HCT116 (cell line): ENCODE measurements around the gene ITIH4. TPM values are rescaled to one million over a fixed set of nuclear protein-coding genes. Genes with fewer than 3 reads are reported as not detected.

Source experiments
- ATAC-seq: fragments of 200-7000 bp; cut with Tn5 transposase; 2 replicates; pipeline ENCODE4 v1.9.1; 2020; ENCODE audit warnings: mild to moderate bottlenecking, moderate library complexity
- BruUV-seq: library from RNA; stranded (reverse); fragments of 400-500 nt; replicated peaks from 2 replicates; lab custom pipeline; 2021; lab: Mats Ljungman, UMichigan
- CTCF ChIA-PET: fragments of 300-600 bp; sonication (Branson Sonifier 250); formaldehyde crosslinking; loops from one replicate; lab custom pipeline; 2021; ENCODE audit warnings: antibody characterized with exemption; lab: Charles Lee
- POLR2A ChIA-PET: fragments of 300-600, 350-600 bp; sonication (Branson Sonifier 250); formaldehyde crosslinking; loops from one replicate; lab custom pipeline; 2021; ENCODE audit warnings: antibody characterized with exemption; lab: Charles Lee
- RAD21 ChIA-PET, 2 experiments: fragments of 300-600 bp; sonication (Branson Sonifier 250); formaldehyde crosslinking; loops; one replicate each; lab custom pipeline; 2023; ENCODE audit warnings: low total read pairs in 2 of 2; ENCODE audit not compliant: uncharacterized antibody in 2 of 2, unreplicated experiment in 2 of 2, low non-redundant PET in 1 of 2; lab: Charles Lee
- DNase-seq: peaks from one replicate; pipeline ENCODE4 v3.0.0-alpha.2; 2010; ENCODE audit warnings: low read depth, low spot score
- H2AFZ ChIP-seq: fragments of 200-600 bp; shearing (Covaris generic), sonication (generic); 2 replicates; pipeline ENCODE4 v1.6.1; 2017; ENCODE audit warnings: low read depth, mixed run types, mixed read lengths, antibody characterized with exemption, low read length; ENCODE audit not compliant: poor library complexity, severe bottlenecking
- H3K27ac ChIP-seq: 2 replicates; pipeline ENCODE4 v1.5.1; 2012; ENCODE audit warnings: low read depth, low read length
- H3K27me3 ChIP-seq: fragments of 200-600 bp; sonication (generic); 2 replicates; pipeline ENCODE4 v1.6.1; 2016; ENCODE audit warnings: mixed run types, low read length, mixed read lengths; ENCODE audit not compliant: insufficient read depth
- H3K36me3 ChIP-seq, 2 experiments: fragments of 200-500 bp in 1 of 2; fragments of 200-600 bp in 1 of 2; sonication (Bioruptor generic) in 1 of 2; sonication (generic) in 1 of 2; 2 replicates each; pipeline versions ENCODE4 v1.5.1 to v1.6.1; 2014 to 2016; ENCODE audit warnings: low read length in 2 of 2, inconsistent platforms in 1 of 2, mixed read lengths in 1 of 2, mixed run types in 1 of 2; ENCODE audit not compliant: insufficient read depth in 2 of 2, control insufficient read depth in 1 of 2
- H3K4me1 ChIP-seq, 2 experiments: fragments of 200-600 bp in 1 of 2; sonication (generic) in 1 of 2; 2 replicates each; pipeline versions ENCODE4 v1.5.1 to v1.6.1; 2012 to 2017; ENCODE audit warnings: low read length in 2 of 2, inconsistent platforms in 1 of 2, mild to moderate bottlenecking in 1 of 2, mixed read lengths in 1 of 2, mixed run types in 1 of 2, moderate library complexity in 1 of 2; ENCODE audit not compliant: insufficient read depth in 2 of 2, control insufficient read depth in 1 of 2
- H3K4me2 ChIP-seq: fragments of 200-600 bp; sonication (generic); 2 replicates; pipeline ENCODE4 v1.6.1; 2017; ENCODE audit warnings: mixed run types, low read length, mixed read lengths
- H3K4me3 ChIP-seq, 2 experiments: fragments of 200-600 bp in 1 of 2; sonication (generic) in 1 of 2; replicated peaks in 1 of 2; 2 replicates each; pipeline ENCODE4 v1.5.1; 2011 to 2016; ENCODE audit warnings: low read length in 2 of 2, control low read depth in 1 of 2, low read depth in 1 of 2, mild to moderate bottlenecking in 1 of 2, mixed read lengths in 1 of 2, mixed run types in 1 of 2
- H3K79me2 ChIP-seq: fragments of 200-600 bp; sonication (generic); 2 replicates; pipeline ENCODE4 v1.6.1; 2017; ENCODE audit warnings: mild to moderate bottlenecking, mixed run types, low read length, moderate library complexity, mixed read lengths; ENCODE audit not compliant: insufficient read depth
- H3K9ac ChIP-seq: fragments of 200-600 bp; sonication (generic); 2 replicates; pipeline ENCODE4 v1.6.1; 2016; ENCODE audit warnings: low read length, mixed read lengths
- H3K9me2 ChIP-seq: fragments of 200-600 bp; sonication (generic), shearing (Covaris generic); 2 replicates; pipeline ENCODE4 v1.6.1; 2017; ENCODE audit warnings: mixed run types, mild to moderate bottlenecking, moderate library complexity; ENCODE audit not compliant: insufficient read depth
- H3K9me3 ChIP-seq, 2 experiments: fragments of 200-500 bp in 1 of 2; fragments of 200-600 bp in 1 of 2; sonication (Bioruptor generic) in 1 of 2; sonication (generic) in 1 of 2; 2 replicates each; pipeline ENCODE4 v1.6.1; 2014 to 2017; ENCODE audit warnings: low read length in 2 of 2, mixed read lengths in 2 of 2, inconsistent platforms in 1 of 2, low read depth in 1 of 2, mild to moderate bottlenecking in 1 of 2, mixed run types in 1 of 2, moderate library complexity in 1 of 2; ENCODE audit not compliant: control insufficient read depth in 1 of 2, insufficient read depth in 1 of 2
- H4K20me1 ChIP-seq: fragments of 200-600 bp; sonication (generic), shearing (Covaris generic); 2 replicates; pipeline ENCODE4 v1.6.1; 2017; ENCODE audit warnings: mixed run types, mild to moderate bottlenecking, moderate library complexity; ENCODE audit not compliant: insufficient read depth
- CEBPB ChIP-seq: IDR thresholded peaks from 2 replicates; pipeline ENCODE4 v1.6.1; 2012; ENCODE audit warnings: low read depth
- CTCF ChIP-seq, 3 experiments: fragments of 200-600 bp in 1 of 3; sonication (generic) in 1 of 3; IDR thresholded peaks in 2 of 3; conservative IDR thresholded peaks in 1 of 3; 2 replicates each; pipeline ENCODE4 v1.5.1; 2012 to 2017; ENCODE audit warnings: low read depth in 2 of 3, low read length in 2 of 3, antibody characterized with exemption in 1 of 3, borderline replicate concordance in 1 of 3, control low read depth in 1 of 3, mild to moderate bottlenecking in 1 of 3, mixed read lengths in 1 of 3, mixed run types in 1 of 3, moderate library complexity in 1 of 3; ENCODE audit not compliant: insufficient read depth in 1 of 3
- ELF1 ChIP-seq: IDR thresholded peaks from 2 replicates; pipeline ENCODE4 v1.6.1; 2012; ENCODE audit warnings: low read depth, borderline replicate concordance
- EZH2 ChIP-seq: fragments of 200-600 bp; sonication (generic); IDR thresholded peaks from 2 replicates; pipeline ENCODE4 v1.6.1; 2017; ENCODE audit warnings: antibody characterized with exemption, mixed run types
- FOSL1 ChIP-seq: IDR thresholded peaks from 2 replicates; pipeline ENCODE4 v1.6.1; 2012; ENCODE audit warnings: low read depth
- POLR2AphosphoS5 ChIP-seq: IDR thresholded peaks from 2 replicates; pipeline ENCODE4 v1.6.1; 2011; ENCODE audit warnings: mild to moderate bottlenecking, low read depth, low read length, moderate library complexity
- REST ChIP-seq: IDR thresholded peaks from 2 replicates; pipeline ENCODE4 v1.6.1; 2012; ENCODE audit warnings: low read depth
- SIN3A ChIP-seq: IDR thresholded peaks from 2 replicates; pipeline ENCODE4 v1.6.1; 2012; ENCODE audit warnings: low read depth
- SP1 ChIP-seq: IDR thresholded peaks from 2 replicates; pipeline ENCODE4 v1.6.1; 2012; ENCODE audit warnings: low read depth
- TCF7L2 ChIP-seq: IDR thresholded peaks from 2 replicates; pipeline ENCODE4 v1.7.0; 2011; ENCODE audit warnings: borderline replicate concordance, inconsistent platforms; ENCODE audit not compliant: insufficient read depth, insufficient read length; ENCODE audit errors: extremely low read depth
- YY1 ChIP-seq: IDR thresholded peaks from 2 replicates; pipeline ENCODE4 v1.6.1; 2011; ENCODE audit warnings: low read length, low read depth, moderate library complexity, mild to moderate bottlenecking; ENCODE audit not compliant: insufficient replicate concordance; ENCODE audit errors: extremely low read depth
- ZFX ChIP-seq: fragments of 450-650 bp; IDR thresholded peaks from 2 replicates; pipeline ENCODE4 v1.6.1; 2017
- ZNF274 ChIP-seq: fragments of 200-500 bp; sonication (Bioruptor generic); IDR thresholded peaks from 2 replicates; pipeline ENCODE4 v1.6.1; 2014; ENCODE audit warnings: mild to moderate bottlenecking, low read depth, low read length, inconsistent platforms
- intact Hi-C: fragments of 100-400 bp; cut with micrococcal nuclease; formaldehyde crosslinking; loops from 2 replicates; pipeline ENCODE4 v1.10.0; 2022
- total RNA-seq: library from RNA; stranded (reverse); gene quantifications from one replicate; pipeline ENCODE4 v1.2.1, GENCODE V29; 2021; ENCODE audit not compliant: unreplicated experiment

The ITIH4 gene
- total RNA-seq, 1 experiment from 2014 or later = 4.1 TPM

- TF ChIP-seq YY1 (no peak), EZH2 (no peak), FOSL1 (no peak)
Measured at GRCh38 chr3:52835766-52836470, 5.4 kb upstream of the ITIH4 start (continued).

- H3K4me2 ChIP-seq = no peak within 1 kb of the TSS
- RAD21 ChIA-PET = no interaction called here
- no peak within 1 kb of the TSS for H3K4me3 ChIP-seq
- intact Hi-C loops = no loop called here
- peaks cover 20 to 22% of the 10 kb centered on the region in 2 experiments for H3K4me1 ChIP-seq
- no peak within 1 kb of the TSS for H2AFZ ChIP-seq
- TF ChIP-seq EZH2 (no peak), CTCF (IDR thresholded peaks at IDR 0.05 in 2 of 3, conservative IDR thresholded peaks at IDR 0.05 in 1 of 3; ENCODE audit: borderline replicate concordance in 1 of 3, insufficient read depth in 1 of 3, low read depth in 2 of 3, low read length in 2 of 3) (no peak), SP1 (no peak), FOSL1 (no peak), CEBPB (no peak), ZFX (no peak), POLR2AphosphoS5 (no peak), REST (no peak), TCF7L2 (no peak), YY1 (no peak), ZNF274 (no peak), SIN3A (no peak), ELF1 (no peak)
- POLR2A ChIA-PET = no interaction called here
- no peaks in the 10 kb centered on the region for H3K79me2 ChIP-seq
- no TSS peak for BruUV-seq
- H3K36me3 ChIP-seq = no peaks in the 10 kb centered on the region
- CTCF ChIA-PET = no interaction called here
- ATAC-seq (no peak), DNase-seq (no peak)
- no peaks in the 10 kb centered on the region for H4K20me1 ChIP-seq
- H3K9me3 ChIP-seq = no peaks in the 10 kb centered on the region
- no peaks in the 10 kb centered on the region for H3K27me3 ChIP-seq
- H3K9me2 ChIP-seq = no peaks in the 10 kb centered on the region
- H3K9ac ChIP-seq = no peak within 1 kb of the TSS
- no peak within 1 kb of the TSS for H3K27ac ChIP-seq
Measured at GRCh38 chr3:52834871-52835501, 4.5 kb upstream of the ITIH4 start, which contains the start of gene MUSTN1. MUSTN1 (minus strand) TSS chr3:52835019; CDS start chr3:52834948, 71 bp downstream.
